ENCODE measurements around the gene TMEM238L.

Gene TMEM238L

DNA sequence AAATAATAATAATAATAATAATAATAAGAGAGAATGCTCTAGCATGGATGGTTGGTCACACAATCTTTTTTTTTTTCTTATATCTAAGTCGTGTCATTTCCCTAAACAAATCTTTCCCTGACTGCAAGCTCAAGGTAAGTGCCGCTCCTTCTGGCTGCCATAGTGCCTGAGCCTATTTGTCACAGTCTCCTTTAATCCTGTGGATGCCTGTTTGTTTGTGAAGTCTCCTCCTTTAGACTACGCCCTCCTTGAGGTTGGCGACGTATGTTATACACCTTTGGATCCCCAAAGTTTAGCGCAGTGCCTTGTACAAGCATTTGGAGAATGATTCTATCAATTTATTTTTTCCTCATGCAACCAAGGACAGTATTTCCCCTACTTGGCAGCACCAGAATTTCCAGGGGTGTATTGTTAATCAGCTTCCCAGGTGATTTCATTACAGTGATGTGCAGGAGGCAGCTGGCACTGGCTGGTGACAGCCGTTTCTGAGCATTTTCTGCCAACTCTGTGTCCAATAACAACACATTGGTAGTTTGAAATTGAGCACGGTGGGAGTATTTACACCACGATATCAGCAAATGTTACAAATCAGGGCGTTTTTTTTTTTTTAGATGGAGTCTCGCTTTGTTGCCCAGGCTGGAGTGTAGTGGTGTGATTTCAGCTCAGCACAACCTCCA lies 26.6 kb downstream of the TMEM238L start:
- H3K4me3 ChIP-seq (ENCODE audit: control insufficient read depth, low read depth, low read length) = no peak overlapping the region
- no peak for DNase-seq (ENCODE audit: low read depth)
- TF ChIP-seq, protein P1, sequence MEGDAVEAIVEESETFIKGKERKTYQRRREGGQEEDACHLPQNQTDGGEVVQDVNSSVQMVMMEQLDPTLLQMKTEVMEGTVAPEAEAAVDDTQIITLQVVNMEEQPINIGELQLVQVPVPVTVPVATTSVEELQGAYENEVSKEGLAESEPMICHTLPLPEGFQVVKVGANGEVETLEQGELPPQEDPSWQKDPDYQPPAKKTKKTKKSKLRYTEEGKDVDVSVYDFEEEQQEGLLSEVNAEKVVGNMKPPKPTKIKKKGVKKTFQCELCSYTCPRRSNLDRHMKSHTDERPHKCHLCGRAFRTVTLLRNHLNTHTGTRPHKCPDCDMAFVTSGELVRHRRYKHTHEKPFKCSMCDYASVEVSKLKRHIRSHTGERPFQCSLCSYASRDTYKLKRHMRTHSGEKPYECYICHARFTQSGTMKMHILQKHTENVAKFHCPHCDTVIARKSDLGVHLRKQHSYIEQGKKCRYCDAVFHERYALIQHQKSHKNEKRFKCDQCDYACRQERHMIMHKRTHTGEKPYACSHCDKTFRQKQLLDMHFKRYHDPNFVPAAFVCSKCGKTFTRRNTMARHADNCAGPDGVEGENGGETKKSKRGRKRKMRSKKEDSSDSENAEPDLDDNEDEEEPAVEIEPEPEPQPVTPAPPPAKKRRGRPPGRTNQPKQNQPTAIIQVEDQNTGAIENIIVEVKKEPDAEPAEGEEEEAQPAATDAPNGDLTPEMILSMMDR (IDR thresholded peaks at IDR 0.05; ENCODE audit: control insufficient read depth, insufficient read depth, low read depth, low read length, missing control alignments) = no peak

GRCh38 chr17:10776381-10776780 lies 27.5 kb downstream of the TMEM238L start:
- DNase-seq (ENCODE audit: low read depth) = no peak
- no peak overlapping the region for H3K4me3 ChIP-seq (ENCODE audit: control insufficient read depth, low read depth, low read length)
- TF ChIP-seq, protein P1 (IDR thresholded peaks at IDR 0.05; ENCODE audit: control insufficient read depth, insufficient read depth, low read depth, low read length, missing control alignments) = no peak

DNA sequence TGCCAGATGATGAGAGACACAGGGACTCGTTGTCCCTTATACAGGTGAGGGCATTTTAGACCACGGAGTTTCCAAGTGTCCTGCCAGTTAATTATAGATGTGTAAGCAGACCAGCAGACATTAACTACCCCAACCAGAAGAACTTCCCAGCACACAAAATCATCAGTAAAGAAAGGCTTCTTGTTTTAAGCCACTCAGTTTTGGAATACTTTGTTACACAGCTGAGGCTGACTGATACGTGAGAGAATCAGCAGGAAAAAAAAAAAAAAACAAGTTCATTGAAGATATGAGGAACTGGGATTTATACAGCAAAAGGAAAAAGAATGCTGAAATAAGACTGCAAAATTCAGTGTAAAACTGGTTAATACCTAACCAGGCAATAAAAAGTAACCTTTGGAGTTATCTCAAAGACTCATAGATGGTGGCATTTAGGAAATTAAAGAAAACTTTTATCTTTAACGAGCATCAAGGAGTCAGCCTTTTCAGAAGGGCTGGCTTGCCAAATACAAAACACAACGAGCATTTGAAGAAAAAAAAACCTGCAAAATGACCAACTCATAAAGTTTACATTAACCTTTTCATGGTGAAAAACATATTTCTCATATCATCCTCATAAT lies 28.1 kb downstream of the TMEM238L start:
- no peak overlapping the region for H3K4me3 ChIP-seq (ENCODE audit: control insufficient read depth, low read depth, low read length)
- DNase-seq (ENCODE audit: low read depth) = no peak
- TF ChIP-seq, protein P1 (IDR thresholded peaks at IDR 0.05; ENCODE audit: control insufficient read depth, insufficient read depth, low read depth, low read length, missing control alignments) = no peak

GRCh38 chr17:10775058-10775457 lies 28.8 kb downstream of the TMEM238L start:
- TF ChIP-seq, protein P1 (IDR thresholded peaks at IDR 0.05; ENCODE audit: control insufficient read depth, insufficient read depth, low read depth, low read length, missing control alignments) = no peak
- no peak for DNase-seq (ENCODE audit: low read depth)
- no peak overlapping the region for H3K4me3 ChIP-seq (ENCODE audit: control insufficient read depth, low read depth, low read length)

GRCh38 chr17:10773391-10773790 lies 30.5 kb downstream of the TMEM238L start:
- TF ChIP-seq, protein P1 (IDR thresholded peaks at IDR 0.05; ENCODE audit: control insufficient read depth, insufficient read depth, low read depth, low read length, missing control alignments) = no peak
- no peak overlapping the region for H3K4me3 ChIP-seq (ENCODE audit: control insufficient read depth, low read depth, low read length)
- DNase-seq (ENCODE audit: low read depth) = no peak

DNA sequence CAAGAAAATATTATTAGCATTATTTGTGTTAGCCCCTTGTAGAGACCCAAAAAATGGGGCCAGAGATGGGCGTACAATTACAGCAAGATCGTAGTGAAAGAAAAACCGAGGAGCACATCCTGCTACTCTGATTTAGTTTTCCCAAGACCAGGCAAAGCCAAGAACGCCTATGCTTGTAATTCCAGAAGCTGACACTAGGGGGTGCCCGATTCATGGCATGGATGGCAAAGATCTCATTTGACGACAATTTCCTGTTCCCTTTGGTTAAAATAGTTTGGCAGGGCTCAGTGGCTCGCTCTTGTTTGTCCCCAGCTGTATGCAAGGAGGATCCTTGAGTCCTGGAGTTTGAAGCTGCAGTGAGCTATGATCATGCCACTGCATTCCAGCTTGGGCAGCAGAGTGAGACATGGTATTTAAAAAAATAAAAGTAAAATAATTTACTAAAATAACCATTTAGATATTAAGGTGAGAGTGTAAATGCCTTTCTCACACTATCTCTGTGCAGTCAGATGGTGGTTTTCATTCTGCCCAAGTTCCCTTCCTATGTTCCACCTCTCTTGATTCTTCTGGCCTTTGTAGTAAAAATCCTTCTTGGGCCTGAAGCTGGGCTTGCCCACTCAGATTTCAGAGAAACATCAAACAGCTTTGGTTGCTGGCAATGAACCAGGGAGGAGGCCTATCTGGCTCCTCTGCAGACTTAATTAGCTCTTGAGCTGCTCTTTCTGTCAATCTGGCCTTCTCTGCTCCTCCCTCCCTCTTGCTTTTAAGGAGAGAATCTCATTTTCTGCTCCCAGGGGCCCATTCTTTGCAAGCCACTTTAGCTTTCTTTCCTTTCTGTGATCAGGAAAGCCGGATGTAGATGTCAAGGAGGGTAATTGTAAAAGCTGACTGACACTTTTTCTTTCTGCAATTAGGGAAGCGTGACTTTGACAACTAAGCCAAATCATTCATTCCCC lies 31.2 kb downstream of the TMEM238L start:
- DNase-seq (ENCODE audit: low read depth) = no peak
- TF ChIP-seq, protein P1 (IDR thresholded peaks at IDR 0.05; ENCODE audit: control insufficient read depth, insufficient read depth, low read depth, low read length, missing control alignments) = peak; percentile 45
- no peak overlapping the region for H3K4me3 ChIP-seq (ENCODE audit: control insufficient read depth, low read depth, low read length)
